GM19099 (cell line): ENCODE data around the gene UBASH3A.

Experiments used
- POLR2A ChIP-seq: IDR thresholded peaks from 3 replicates; pipeline ENCODE4 v1.6.1; 2011; ENCODE audit warnings: low read depth; ENCODE audit not compliant: insufficient read length; ENCODE audit errors: extremely low read depth

The UBASH3A gene

DNA sequence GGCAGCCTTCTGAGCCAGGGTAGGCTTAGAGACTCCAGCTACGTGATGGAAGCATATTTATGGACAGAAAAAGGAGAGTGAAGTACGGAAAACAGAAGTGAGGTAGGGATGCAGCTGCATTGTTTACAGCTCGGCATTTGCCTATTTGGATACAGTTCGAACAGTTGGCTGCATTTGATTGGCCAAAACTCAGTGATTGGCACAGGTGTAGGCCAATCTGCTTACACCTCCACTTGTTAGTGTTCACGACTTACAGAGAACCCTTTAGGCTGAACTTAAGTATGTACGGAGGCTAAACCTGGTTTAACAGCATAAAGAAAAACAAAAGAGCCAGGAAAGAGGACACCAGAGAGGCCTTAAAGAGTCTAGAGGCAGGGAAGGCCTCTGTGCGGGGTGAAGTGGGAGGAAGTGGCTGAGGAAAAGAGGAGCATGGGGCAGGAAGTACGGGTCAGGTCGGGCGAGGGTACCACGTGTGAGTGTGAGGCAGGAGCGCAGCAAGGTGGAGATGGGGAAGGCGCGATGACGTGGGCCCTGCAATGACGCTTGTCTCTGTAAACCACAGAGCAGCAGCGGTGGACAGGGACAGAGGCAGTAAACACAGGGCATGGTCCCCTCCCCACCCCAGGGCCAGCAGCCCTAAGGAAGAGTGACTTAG, 60.3 kb downstream of the UBASH3A start:
- TF ChIP-seq POLR2A: no peak

- TF ChIP-seq POLR2A: no peak
These were observed 61.5 kb downstream of the UBASH3A start for GRCh38 chr21:42465008-42465802.

DNA sequence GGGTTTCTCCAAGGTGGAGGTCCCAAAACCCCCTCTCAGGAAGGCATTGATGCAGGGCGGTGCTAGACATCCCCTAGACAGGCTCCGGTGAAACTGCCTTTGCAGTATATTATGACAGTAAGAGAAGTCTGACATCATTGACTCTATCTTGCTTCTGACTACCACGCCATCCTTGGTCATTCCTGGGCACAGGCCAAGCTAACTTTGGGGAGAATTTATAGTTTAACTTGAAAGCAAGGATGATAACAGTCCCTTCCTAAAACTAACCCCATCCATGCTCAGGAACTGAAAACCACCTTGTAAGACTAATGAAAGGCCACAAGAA, 62.1 kb downstream of the UBASH3A start:
- TF ChIP-seq POLR2A: no peak

DNA sequence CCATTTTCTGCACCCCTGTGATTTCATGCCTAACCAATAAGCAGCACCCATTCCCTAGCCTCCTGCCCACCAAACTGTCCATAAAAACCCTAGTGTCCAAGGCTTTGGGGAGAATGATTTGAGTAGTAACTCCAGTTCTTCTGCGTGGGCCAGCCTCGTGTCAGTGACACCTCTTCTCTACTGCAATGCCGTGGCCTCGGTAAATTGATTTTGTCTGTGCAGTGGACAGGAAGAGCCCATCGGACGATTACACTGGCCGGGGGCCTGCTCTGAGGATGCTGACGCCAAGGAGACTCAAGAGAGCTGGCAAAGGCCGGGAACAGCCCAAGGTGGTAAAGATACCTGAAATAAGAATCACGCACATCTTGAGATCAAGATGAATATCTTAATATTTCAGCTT, 63.0 kb downstream of the UBASH3A start:
- no peak for TF ChIP-seq POLR2A

GRCh38 chr21:42467140-42467983, 63.7 kb downstream of the UBASH3A start:
- no peak for TF ChIP-seq POLR2A

DNA sequence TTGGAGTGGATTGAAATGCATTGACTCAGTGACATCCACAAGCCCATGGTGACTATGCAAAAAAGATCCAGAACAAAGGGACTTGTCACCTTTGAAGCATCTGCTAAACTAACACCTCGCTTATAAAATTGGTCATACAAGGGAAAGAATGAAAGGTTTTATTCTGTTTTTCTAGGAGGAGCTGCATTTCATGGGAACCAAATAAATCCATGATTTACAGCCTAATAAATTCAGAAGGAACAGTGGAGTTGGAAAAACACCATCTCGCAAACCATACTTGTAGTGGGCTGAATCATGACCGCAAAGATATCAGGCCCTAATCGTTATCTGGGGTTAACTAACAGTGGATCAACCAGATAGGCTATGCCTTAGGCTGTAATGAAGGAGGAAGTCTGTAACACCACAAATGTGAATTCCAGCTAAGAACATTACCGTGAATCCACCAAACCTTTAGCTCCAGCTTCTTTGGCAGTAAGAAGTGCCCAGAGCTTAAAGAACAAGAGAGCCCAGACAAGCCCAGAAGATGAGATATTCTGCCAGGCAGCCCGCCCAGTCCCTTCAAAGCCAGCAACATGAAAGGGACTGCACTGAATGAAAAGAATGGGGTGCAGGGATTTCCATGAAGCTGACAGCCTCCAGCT, 64.9 kb downstream of the UBASH3A start:
- TF ChIP-seq POLR2A: no peak

- no peak for TF ChIP-seq POLR2A
These were observed 65.6 kb downstream of the UBASH3A start for GRCh38 chr21:42469272-42469671.

- TF ChIP-seq POLR2A: no peak
These were observed 67.5 kb downstream of the UBASH3A start for GRCh38 chr21:42471206-42471605.

- no peak for TF ChIP-seq POLR2A
These were observed 68.1 kb downstream of the UBASH3A start for GRCh38 chr21:42471716-42472330.

- no peak for TF ChIP-seq POLR2A
These were observed 68.8 kb downstream of the UBASH3A start for GRCh38 chr21:42472521-42472920.

- TF ChIP-seq POLR2A: no peak
These were observed 69.9 kb downstream of the UBASH3A start for GRCh38 chr21:42473498-42474042.

GRCh38 chr21:42474043-42474831, 70.5 kb downstream of the UBASH3A start:
- TF ChIP-seq POLR2A: no peak

DNA sequence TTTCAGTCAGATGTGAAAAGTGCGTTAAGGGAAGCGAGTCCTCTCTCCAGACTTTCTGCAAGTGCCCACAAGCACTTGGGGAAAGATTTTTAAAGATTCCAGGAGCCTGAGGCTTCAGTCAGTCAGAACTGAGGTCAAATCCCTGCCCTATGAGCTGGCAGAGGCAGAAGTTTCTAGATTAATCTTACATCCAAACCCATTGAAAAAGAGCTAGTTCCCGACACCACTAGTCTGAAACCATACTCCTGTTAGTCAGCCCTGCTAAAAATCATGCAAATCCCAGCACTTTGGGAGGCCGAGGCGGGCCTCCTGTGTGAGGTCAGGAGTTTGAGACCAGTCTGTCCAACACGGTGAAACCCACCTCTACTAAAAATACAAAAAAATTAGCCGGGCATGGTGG, 71.3 kb downstream of the UBASH3A start:
- TF ChIP-seq POLR2A: no peak

DNA sequence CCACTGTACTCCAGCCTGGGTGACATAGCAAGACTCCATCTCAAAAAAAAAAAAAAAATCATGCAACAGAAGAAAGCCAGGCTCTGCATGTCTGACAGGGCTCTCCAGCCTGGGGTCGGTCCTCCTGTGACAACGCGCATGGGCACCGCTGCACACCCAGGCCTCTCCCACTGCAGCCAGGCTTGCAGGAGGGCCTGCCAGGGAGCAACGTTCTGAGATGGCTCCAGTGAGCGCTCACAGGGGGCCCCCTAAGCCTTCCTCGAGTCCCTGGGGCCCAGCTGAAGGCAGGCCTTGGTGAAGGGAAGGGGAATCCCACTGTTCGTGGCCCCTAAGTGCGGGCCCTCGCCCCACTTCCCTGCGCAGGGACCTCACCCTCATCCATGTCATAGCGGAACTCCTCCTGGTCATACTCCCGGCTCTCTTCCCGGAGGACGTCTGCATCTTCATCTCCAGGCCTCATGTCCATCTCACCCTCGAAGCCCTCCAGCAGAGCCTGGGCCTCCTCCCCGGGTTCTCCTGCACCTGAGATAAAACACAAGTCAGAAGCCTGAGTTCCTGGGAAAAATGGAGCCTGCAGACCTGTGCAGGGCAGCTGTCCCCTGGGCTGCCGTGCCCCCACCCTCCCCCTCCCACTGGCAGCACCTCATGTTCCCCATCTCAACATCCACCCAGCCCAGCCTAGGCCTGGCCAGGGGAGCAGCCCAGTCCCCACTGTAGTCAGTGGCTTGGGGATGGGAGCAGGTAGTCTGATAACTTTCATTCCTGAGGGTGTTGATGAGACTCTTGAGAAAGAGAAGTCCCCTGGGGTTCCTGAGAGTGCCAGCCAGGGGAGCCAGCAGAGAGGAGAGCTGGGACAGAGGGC, 72.1 kb downstream of the UBASH3A start:
- no peak for TF ChIP-seq POLR2A
